ENCODE data around the gene PNMA6E. TPM values are rescaled to one million over a fixed set of nuclear protein-coding genes. Genes with fewer than 3 reads are reported as not detected.
A peak's percentile ranks its signal among the peaks of the same experiment; 100 is the strongest.

Gene PNMA6E
- total RNA-seq, 1 donor from 2014 or later = not detected

- no peak for TF ChIP-seq CTCF (conservative IDR thresholded peaks at IDR 0.05; ENCODE audit: low read depth, low read length)
- H3K4me3 ChIP-seq (ENCODE audit: low read depth, low read length) = no peak overlapping the region
- no peak for DNase-seq (ENCODE audit: low read depth)
Measured at GRCh38 chrX:153377727-153378126, 23.4 kb downstream of the PNMA6E start.

GRCh38 chrX:153375571-153375970 is 25.6 kb downstream of the PNMA6E start:
- H3K4me3 ChIP-seq (ENCODE audit: low read depth, low read length) = no peak overlapping the region
- no peak for TF ChIP-seq CTCF (conservative IDR thresholded peaks at IDR 0.05; ENCODE audit: low read depth, low read length)
- no peak for DNase-seq (ENCODE audit: low read depth)

GRCh38 chrX:153374426-153374825 is 26.7 kb downstream of the PNMA6E start:
- DNase-seq (ENCODE audit: low read depth) = no peak
- no peak overlapping the region for H3K4me3 ChIP-seq (ENCODE audit: low read depth, low read length)
- peak; percentile 26 for TF ChIP-seq CTCF (conservative IDR thresholded peaks at IDR 0.05; ENCODE audit: low read depth, low read length)

- TF ChIP-seq CTCF (conservative IDR thresholded peaks at IDR 0.05; ENCODE audit: low read depth, low read length) = no peak
- H3K4me3 ChIP-seq (ENCODE audit: low read depth, low read length) = no peak overlapping the region
- no peak for DNase-seq (ENCODE audit: low read depth)
Measured at GRCh38 chrX:153372949-153373348, 28.2 kb downstream of the PNMA6E start.

- no peak for DNase-seq (ENCODE audit: low read depth)
- no peak overlapping the region for H3K4me3 ChIP-seq (ENCODE audit: low read depth, low read length)
- no peak for TF ChIP-seq CTCF (conservative IDR thresholded peaks at IDR 0.05; ENCODE audit: low read depth, low read length)
Measured at GRCh38 chrX:153371256-153371655, 29.9 kb downstream of the PNMA6E start.

GRCh38 chrX:153370293-153371055 is 30.7 kb downstream of the PNMA6E start:
- DNase-seq (ENCODE audit: low read depth) = no peak
- H3K4me3 ChIP-seq (ENCODE audit: low read depth, low read length) = no peak overlapping the region
- TF ChIP-seq CTCF (conservative IDR thresholded peaks at IDR 0.05; ENCODE audit: low read depth, low read length) = no peak

Measured in epithelial cell of proximal tubule (primary cell).